ENCODE measurements around the gene ALDH1A3. TPM values are rescaled to one million over a fixed set of nuclear protein-coding genes. Genes with fewer than 3 reads are reported as not detected.

The ALDH1A3 gene
- polyA plus RNA-seq, 2 donors, result 9.3 to 32.8 TPM

GRCh38 chr15:100898661-100899462 is 19.2 kb downstream of the ALDH1A3 start:
- Histone ChIP-seq H3K4me3 (ENCODE audit: low read depth in 1 of 2, low read length in 2 of 2) (no peak overlapping the region), H3K27me3 (ENCODE audit: control insufficient read depth in 1 of 2, insufficient read depth in 2 of 2, low read length in 2 of 2) (no peaks in the 10 kb centered on the region), H3K36me3 (ENCODE audit: control insufficient read depth in 2 of 2, insufficient read depth in 2 of 2, low read length in 1 of 2) (no peaks in the 10 kb centered on the region), H3K27ac (ENCODE audit: low read depth in 2 of 2, low read length in 1 of 2) (no peak overlapping the region), H3K9me3 (ENCODE audit: control insufficient read depth in 2 of 2, insufficient read depth in 1 of 2, low read depth in 1 of 2, low read length in 1 of 2) (no peaks in the 10 kb centered on the region), H3K4me1 (ENCODE audit: control insufficient read depth in 2 of 2, insufficient read depth in 2 of 2, low read length in 1 of 2) (peaks cover 2 to 3% of the 10 kb centered on the region in 2 donors)
- 78 to 82% methylated on average over 11 of the region's 11 CpGs for WGBS, 2 donors

DNA sequence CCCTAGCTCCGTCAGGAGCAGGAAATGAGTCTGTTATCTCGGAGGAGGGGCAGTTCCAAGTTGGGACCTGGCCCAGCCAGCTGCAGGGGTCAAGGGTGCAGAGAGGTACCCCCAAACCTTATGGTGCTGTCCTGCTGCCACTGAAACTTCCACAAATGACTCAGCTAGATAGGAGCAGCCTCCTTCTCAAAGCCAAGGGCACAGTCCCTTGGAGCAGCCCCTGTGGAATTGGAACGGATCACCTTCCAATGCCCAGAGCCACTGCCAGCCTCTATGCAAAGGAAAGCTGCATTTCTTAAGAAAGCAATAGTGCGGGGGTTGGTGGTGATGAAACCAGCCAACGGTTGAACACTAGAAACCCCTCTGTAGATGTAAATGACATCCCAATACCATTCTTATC is 20.0 kb downstream of the ALDH1A3 start:
- H3K36me3 ChIP-seq (ENCODE audit: control insufficient read depth in 2 of 2, insufficient read depth in 2 of 2, low read length in 1 of 2), result no peaks in the 10 kb centered on the region
- H3K9me3 ChIP-seq (ENCODE audit: control insufficient read depth in 2 of 2, insufficient read depth in 1 of 2, low read depth in 1 of 2, low read length in 1 of 2), result no peaks in the 10 kb centered on the region
- H3K27ac ChIP-seq (ENCODE audit: low read depth in 2 of 2, low read length in 1 of 2), result no peak overlapping the region
- WGBS, 2 donors, result 72 to 75% methylated on average over 5 of the region's 5 CpGs
- peaks cover 2 to 3% of the 10 kb centered on the region in 2 donors for H3K4me1 ChIP-seq (ENCODE audit: control insufficient read depth in 2 of 2, insufficient read depth in 2 of 2, low read length in 1 of 2)
- H3K4me3 ChIP-seq (ENCODE audit: low read depth in 1 of 2, low read length in 2 of 2), result no peak overlapping the region
- H3K27me3 ChIP-seq (ENCODE audit: control insufficient read depth in 1 of 2, insufficient read depth in 2 of 2, low read length in 2 of 2), result no peaks in the 10 kb centered on the region

DNA sequence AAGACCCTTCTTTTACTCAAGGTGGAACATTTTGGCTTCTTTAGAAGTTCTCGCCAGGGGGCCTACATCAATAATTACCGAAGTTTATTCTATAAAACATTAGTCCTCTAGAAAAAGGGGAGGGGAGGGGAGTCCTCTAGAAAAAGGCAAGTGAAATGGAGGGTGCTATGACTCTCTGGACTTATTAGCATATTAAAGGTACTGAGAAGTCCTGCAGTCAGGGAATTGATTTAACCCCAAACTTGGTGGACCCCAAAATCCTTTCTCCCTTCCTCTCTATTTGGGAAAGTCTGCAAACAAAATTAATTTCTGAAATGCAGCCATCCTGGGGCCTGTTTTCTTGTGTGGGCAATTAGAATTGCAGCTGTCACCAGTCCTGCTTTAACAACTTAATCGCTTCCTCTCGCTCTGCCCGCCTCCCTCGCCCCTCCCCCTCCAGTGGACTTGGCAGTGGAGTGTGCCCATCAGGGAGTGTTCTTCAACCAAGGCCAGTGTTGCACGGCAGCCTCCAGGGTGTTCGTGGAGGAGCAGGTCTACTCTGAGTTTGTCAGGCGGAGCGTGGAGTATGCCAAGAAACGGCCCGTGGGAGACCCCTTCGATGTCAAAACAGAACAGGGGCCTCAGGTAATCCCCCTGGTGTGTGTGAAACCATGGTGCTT is 20.6 kb downstream of the ALDH1A3 start:
- no peaks in the 10 kb centered on the region for H3K9me3 ChIP-seq (ENCODE audit: control insufficient read depth in 2 of 2, insufficient read depth in 1 of 2, low read depth in 1 of 2, low read length in 1 of 2)
- H3K36me3 ChIP-seq (ENCODE audit: control insufficient read depth in 2 of 2, insufficient read depth in 2 of 2, low read length in 1 of 2), result no peaks in the 10 kb centered on the region
- H3K4me3 ChIP-seq (ENCODE audit: low read depth in 1 of 2, low read length in 2 of 2), result no peak overlapping the region
- peaks cover 2 to 3% of the 10 kb centered on the region in 2 donors for H3K4me1 ChIP-seq (ENCODE audit: control insufficient read depth in 2 of 2, insufficient read depth in 2 of 2, low read length in 1 of 2)
- H3K27me3 ChIP-seq (ENCODE audit: control insufficient read depth in 1 of 2, insufficient read depth in 2 of 2, low read length in 2 of 2), result no peaks in the 10 kb centered on the region
- WGBS, 2 donors, result 60 to 64% methylated on average over 13 of the region's 13 CpGs
- no peak overlapping the region for H3K27ac ChIP-seq (ENCODE audit: low read depth in 2 of 2, low read length in 1 of 2)

DNA sequence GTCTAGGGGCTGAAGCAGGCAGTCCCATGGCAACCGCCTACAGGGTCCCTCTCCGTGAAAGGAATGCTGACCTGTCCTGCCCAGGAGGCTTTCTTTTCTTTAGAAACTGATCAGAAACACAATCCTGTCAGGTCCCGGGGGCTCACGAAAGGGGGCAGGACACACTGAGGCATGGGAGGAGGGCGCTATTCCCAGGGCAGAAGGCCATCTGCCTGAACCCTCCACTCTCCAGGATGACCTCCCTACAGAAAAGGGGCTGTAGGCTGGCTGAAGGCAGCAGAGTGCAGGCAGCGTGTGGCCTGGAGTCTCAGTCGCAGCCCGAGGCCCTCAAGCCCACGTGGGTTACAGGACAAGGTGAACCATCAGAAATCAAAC is 21.2 kb downstream of the ALDH1A3 start:
- peak overlapping the region in 1 of 2 donors; percentile 33 for H3K27ac ChIP-seq (ENCODE audit: low read depth in 2 of 2, low read length in 1 of 2)
- no peaks in the 10 kb centered on the region for H3K9me3 ChIP-seq (ENCODE audit: control insufficient read depth in 2 of 2, insufficient read depth in 1 of 2, low read depth in 1 of 2, low read length in 1 of 2)

DNA sequence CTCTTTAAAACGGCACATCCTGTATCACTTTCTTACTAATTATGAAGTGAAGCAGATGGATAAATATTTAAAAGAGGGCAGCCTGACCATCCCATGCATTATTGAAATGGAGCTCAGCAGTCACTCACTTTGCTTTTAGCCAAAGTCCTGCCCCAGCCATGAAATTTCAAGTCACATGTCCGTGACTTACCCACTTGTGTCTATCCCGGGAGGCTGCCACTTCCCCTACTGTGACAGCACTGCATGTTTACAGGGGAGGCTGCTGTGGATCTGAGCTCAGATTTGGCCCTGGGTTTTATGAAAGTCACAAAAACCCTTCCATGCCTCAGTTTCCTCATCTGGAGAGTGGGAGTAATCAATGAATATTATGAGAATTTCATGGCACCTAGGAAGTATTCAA is 21.7 kb downstream of the ALDH1A3 start:
- Histone ChIP-seq H3K4me3 (ENCODE audit: low read depth in 1 of 2, low read length in 2 of 2) (no peak overlapping the region), H3K36me3 (ENCODE audit: control insufficient read depth in 2 of 2, insufficient read depth in 2 of 2, low read length in 1 of 2) (no peaks in the 10 kb centered on the region), H3K4me1 (ENCODE audit: control insufficient read depth in 2 of 2, insufficient read depth in 2 of 2, low read length in 1 of 2) (peaks cover 2 to 3% of the 10 kb centered on the region in 2 donors), H3K27me3 (ENCODE audit: control insufficient read depth in 1 of 2, insufficient read depth in 2 of 2, low read length in 2 of 2) (no peaks in the 10 kb centered on the region), H3K27ac (ENCODE audit: low read depth in 2 of 2, low read length in 1 of 2) (no peak overlapping the region), H3K9me3 (ENCODE audit: control insufficient read depth in 2 of 2, insufficient read depth in 1 of 2, low read depth in 1 of 2, low read length in 1 of 2) (no peaks in the 10 kb centered on the region)
- 66% methylated on average over 3 of the region's 3 CpGs for WGBS, 2 donors

More for the DNA sequence above, 21.2 kb downstream of the ALDH1A3 start:
- Histone ChIP-seq H3K36me3 (ENCODE audit: control insufficient read depth in 2 of 2, insufficient read depth in 2 of 2, low read length in 1 of 2) (no peaks in the 10 kb centered on the region), H3K4me1 (ENCODE audit: control insufficient read depth in 2 of 2, insufficient read depth in 2 of 2, low read length in 1 of 2) (peaks cover 2 to 3% of the 10 kb centered on the region in 2 donors), H3K4me3 (ENCODE audit: low read depth in 1 of 2, low read length in 2 of 2) (no peak overlapping the region), H3K27me3 (ENCODE audit: control insufficient read depth in 1 of 2, insufficient read depth in 2 of 2, low read length in 2 of 2) (no peaks in the 10 kb centered on the region)
- WGBS, 2 donors, result 76 to 79% methylated on average over 9 of the region's 9 CpGs

- Histone ChIP-seq H3K4me1 (ENCODE audit: control insufficient read depth in 2 of 2, insufficient read depth in 2 of 2, low read length in 1 of 2) (peaks cover 2 to 3% of the 10 kb centered on the region in 2 donors), H3K4me3 (ENCODE audit: low read depth in 1 of 2, low read length in 2 of 2) (peak overlapping the region in 1 of 2 donors; percentile 2), H3K9me3 (ENCODE audit: control insufficient read depth in 2 of 2, insufficient read depth in 1 of 2, low read depth in 1 of 2, low read length in 1 of 2) (no peaks in the 10 kb centered on the region), H3K36me3 (ENCODE audit: control insufficient read depth in 2 of 2, insufficient read depth in 2 of 2, low read length in 1 of 2) (no peaks in the 10 kb centered on the region), H3K27me3 (ENCODE audit: control insufficient read depth in 1 of 2, insufficient read depth in 2 of 2, low read length in 2 of 2) (no peaks in the 10 kb centered on the region), H3K27ac (ENCODE audit: low read depth in 2 of 2, low read length in 1 of 2) (peak overlapping the region; percentile 62 to 88)
- WGBS, 2 donors, result 48 to 50% methylated on average over 14 of the region's 14 CpGs
Measured at GRCh38 chr15:100901702-100902435, 22.2 kb downstream of the ALDH1A3 start.

GRCh38 chr15:100902436-100903167 is 23.0 kb downstream of the ALDH1A3 start:
- no peaks in the 10 kb centered on the region for H3K36me3 ChIP-seq (ENCODE audit: control insufficient read depth in 2 of 2, insufficient read depth in 2 of 2, low read length in 1 of 2)
- peak overlapping the region; percentile 62 to 88 for H3K27ac ChIP-seq (ENCODE audit: low read depth in 2 of 2, low read length in 1 of 2)
- no peaks in the 10 kb centered on the region for H3K9me3 ChIP-seq (ENCODE audit: control insufficient read depth in 2 of 2, insufficient read depth in 1 of 2, low read depth in 1 of 2, low read length in 1 of 2)
- no peaks in the 10 kb centered on the region for H3K27me3 ChIP-seq (ENCODE audit: control insufficient read depth in 1 of 2, insufficient read depth in 2 of 2, low read length in 2 of 2)
- H3K4me3 ChIP-seq (ENCODE audit: low read depth in 1 of 2, low read length in 2 of 2), result peak overlapping the region in 1 of 2 donors; percentile 2
- 21 to 32% methylated on average over 22 of the region's 22 CpGs for WGBS, 2 donors
- H3K4me1 ChIP-seq (ENCODE audit: control insufficient read depth in 2 of 2, insufficient read depth in 2 of 2, low read length in 1 of 2), result peaks cover 2 to 3% of the 10 kb centered on the region in 2 donors

- Histone ChIP-seq H3K27ac (ENCODE audit: low read depth in 2 of 2, low read length in 1 of 2) (peak overlapping the region; percentile 62 to 88), H3K27me3 (ENCODE audit: control insufficient read depth in 1 of 2, insufficient read depth in 2 of 2, low read length in 2 of 2) (no peaks in the 10 kb centered on the region), H3K9me3 (ENCODE audit: control insufficient read depth in 2 of 2, insufficient read depth in 1 of 2, low read depth in 1 of 2, low read length in 1 of 2) (no peaks in the 10 kb centered on the region), H3K4me1 (ENCODE audit: control insufficient read depth in 2 of 2, insufficient read depth in 2 of 2, low read length in 1 of 2) (peaks cover 2 to 3% of the 10 kb centered on the region in 2 donors), H3K36me3 (ENCODE audit: control insufficient read depth in 2 of 2, insufficient read depth in 2 of 2, low read length in 1 of 2) (no peaks in the 10 kb centered on the region), H3K4me3 (ENCODE audit: low read depth in 1 of 2, low read length in 2 of 2) (no peak overlapping the region)
- WGBS, 2 donors, result 41 to 47% methylated on average over 3 of the region's 3 CpGs
Measured at GRCh38 chr15:100903168-100903554, 23.5 kb downstream of the ALDH1A3 start.

DNA sequence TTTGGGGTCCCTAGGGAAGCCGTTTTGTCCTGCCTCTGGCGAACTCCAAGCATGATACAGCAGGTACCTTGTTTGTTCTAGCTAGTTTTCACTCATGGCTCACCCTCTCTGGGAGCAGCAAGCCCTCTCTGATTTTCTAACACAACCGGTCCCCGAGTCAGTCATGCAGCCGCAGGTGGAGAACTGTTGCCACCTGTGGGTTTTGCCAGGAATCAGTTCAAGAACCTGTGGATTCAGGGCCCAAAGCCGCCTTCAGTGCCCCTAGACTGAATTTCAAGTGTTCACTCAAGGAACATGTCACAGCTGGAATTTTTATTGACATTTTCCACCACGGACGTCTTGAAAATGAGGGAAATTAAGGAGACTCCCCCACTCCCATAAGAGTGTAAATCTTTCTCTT is 26.2 kb downstream of the ALDH1A3 start:
- Histone ChIP-seq H3K4me1 (ENCODE audit: control insufficient read depth in 2 of 2, insufficient read depth in 2 of 2, low read length in 1 of 2) (peaks cover 2 to 3% of the 10 kb centered on the region in 2 donors), H3K27me3 (ENCODE audit: control insufficient read depth in 1 of 2, insufficient read depth in 2 of 2, low read length in 2 of 2) (no peaks in the 10 kb centered on the region), H3K9me3 (ENCODE audit: control insufficient read depth in 2 of 2, insufficient read depth in 1 of 2, low read depth in 1 of 2, low read length in 1 of 2) (no peaks in the 10 kb centered on the region), H3K4me3 (ENCODE audit: low read depth in 1 of 2, low read length in 2 of 2) (no peak overlapping the region), H3K27ac (ENCODE audit: low read depth in 2 of 2, low read length in 1 of 2) (no peak overlapping the region), H3K36me3 (ENCODE audit: control insufficient read depth in 2 of 2, insufficient read depth in 2 of 2, low read length in 1 of 2) (peaks cover 0 to 3% of the 10 kb centered on the region in 2 donors)
- WGBS, 2 donors, result 51 to 63% methylated on average over 8 of the region's 8 CpGs
